Endothelial cell of umbilical vein (primary cell): ENCODE results near the gene RANBP1.

Experiments used
- POLR2A ChIP-seq: IDR thresholded peaks from 2 replicates; pipeline ENCODE4 v1.6.1; 2012; ENCODE audit warnings: low read depth, mild to moderate bottlenecking, control low read depth, low read length
- TF ChIP-seq, protein P1 (sequence below): IDR thresholded peaks from 2 replicates; pipeline ENCODE4 v1.6.1; 2011; ENCODE audit not compliant: insufficient read depth, insufficient read length

GRCh38 chr22:20136603-20136873, 20.6 kb downstream of the RANBP1 start:
- TF ChIP-seq, protein P1, sequence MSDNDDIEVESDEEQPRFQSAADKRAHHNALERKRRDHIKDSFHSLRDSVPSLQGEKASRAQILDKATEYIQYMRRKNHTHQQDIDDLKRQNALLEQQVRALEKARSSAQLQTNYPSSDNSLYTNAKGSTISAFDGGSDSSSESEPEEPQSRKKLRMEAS: no peak
- no peak for TF ChIP-seq POLR2A
